PFSK-1 (cell line): ENCODE results near the gene GPRC5D.

Experiments used
- FOXP2 ChIP-seq: optimal IDR thresholded peaks from 2 replicates; pipeline ENCODE3; 2011; ENCODE audit warnings: borderline replicate concordance, control low read depth, inconsistent platforms; ENCODE audit not compliant: insufficient read depth; ENCODE audit errors: extremely low read length, extremely low read depth
- POLR2AphosphoS5 ChIP-seq: IDR thresholded peaks from 2 replicates; pipeline ENCODE4 v1.6.1; 2012; ENCODE audit warnings: low read depth, mild to moderate bottlenecking, control low read depth, low read length, moderate library complexity
- REST ChIP-seq, 2 experiments: IDR thresholded peaks; 2 replicates each; pipeline versions ENCODE4 v1.6.1 to v1.8.0; 2011 to 2012; ENCODE audit warnings: low read depth in 2 of 2, low read length in 2 of 2, control low read depth in 1 of 2, inconsistent platforms in 1 of 2, mild to moderate bottlenecking in 1 of 2, moderate library complexity in 1 of 2; ENCODE audit not compliant: insufficient read depth in 1 of 2
- SIN3A ChIP-seq: IDR thresholded peaks from 2 replicates; pipeline ENCODE4 v1.6.1; 2012; ENCODE audit warnings: mild to moderate bottlenecking, low read length, moderate library complexity, borderline replicate concordance; ENCODE audit not compliant: insufficient read depth
- TAF1 ChIP-seq: IDR thresholded peaks from 2 replicates; pipeline ENCODE4 v1.6.1; 2012; ENCODE audit warnings: low read length, control low read depth, borderline replicate concordance; ENCODE audit not compliant: insufficient read depth

Gene GPRC5D

GRCh38 chr12:12930633-12931219 lies 21.2 kb downstream of the GPRC5D start:
- TF ChIP-seq FOXP2 (no peak), TAF1 (no peak), SIN3A (no peak), REST (IDR thresholded peaks at IDR 0.05; ENCODE audit: insufficient read depth in 1 of 2, low read depth in 2 of 2, low read length in 2 of 2) (no peak), POLR2AphosphoS5 (no peak)

- TF ChIP-seq TAF1 (no peak), SIN3A (no peak), POLR2AphosphoS5 (no peak), REST (IDR thresholded peaks at IDR 0.05; ENCODE audit: insufficient read depth in 1 of 2, low read depth in 2 of 2, low read length in 2 of 2) (no peak), FOXP2 (no peak)
Observed at GRCh38 chr12:12929696-12930095, 22.3 kb downstream of the GPRC5D start.

- no peak for TF ChIP-seq SIN3A
- TF ChIP-seq FOXP2, result no peak
- TF ChIP-seq REST (IDR thresholded peaks at IDR 0.05; ENCODE audit: insufficient read depth in 1 of 2, low read depth in 2 of 2, low read length in 2 of 2), result no peak
- no peak for TF ChIP-seq POLR2AphosphoS5
- TF ChIP-seq TAF1, result no peak
Observed at GRCh38 chr12:12927211-12928079, 24.5 kb downstream of the GPRC5D start.

GRCh38 chr12:12926571-12927071 lies 25.3 kb downstream of the GPRC5D start:
- TF ChIP-seq REST (IDR thresholded peaks at IDR 0.05; ENCODE audit: insufficient read depth in 1 of 2, low read depth in 2 of 2, low read length in 2 of 2) (no peak), POLR2AphosphoS5 (no peak), TAF1 (no peak), SIN3A (no peak), FOXP2 (no peak)
